NCI-H2081 treated with DMSO at 0.1 percent for 48 hours (cell line): ENCODE measurements around the gene SYTL4.

Experiments used
- DNase-seq: peaks from one replicate; lab custom pipeline; 2025; lab: John Stamatoyannopoulos, UW

Gene SYTL4

DNA sequence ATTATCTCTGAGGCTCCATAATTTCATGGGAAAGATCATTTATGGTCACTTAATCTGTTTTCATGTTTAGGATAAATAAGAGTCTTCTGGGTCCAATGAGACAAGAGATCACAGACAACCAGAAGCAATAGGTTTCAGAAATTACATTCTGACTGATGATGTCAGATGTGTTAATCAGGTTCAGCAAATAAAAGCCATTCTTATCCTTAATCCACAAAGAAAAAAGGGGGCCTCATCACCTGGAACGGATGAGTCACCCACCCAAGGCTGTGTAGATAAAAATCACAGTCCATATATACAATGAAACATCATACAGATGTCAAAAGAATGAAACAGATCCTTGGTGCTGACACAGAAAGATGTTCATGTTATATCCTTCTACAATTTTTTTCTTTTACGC, 36.6 kb downstream of the SYTL4 start:
- no peak for DNase-seq

DNA sequence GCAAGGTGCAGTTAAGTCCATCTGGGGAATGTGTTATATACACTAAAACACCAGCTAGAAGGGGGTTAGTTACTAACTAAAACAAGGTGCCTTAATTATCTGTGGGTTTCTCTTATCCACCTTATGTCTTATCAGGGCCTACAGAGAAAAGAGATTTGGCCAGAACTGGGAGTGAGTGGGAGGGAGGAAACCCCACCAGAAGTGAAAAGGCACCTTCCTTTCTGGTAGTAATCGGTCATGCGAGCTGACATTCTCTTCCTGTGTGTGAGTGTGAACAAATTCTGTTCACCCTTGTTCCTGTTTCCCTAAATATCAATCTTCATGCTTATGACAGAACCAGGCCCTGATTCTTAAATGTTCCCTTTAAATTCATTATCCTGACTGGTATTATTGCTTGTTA, 44.4 kb downstream of the SYTL4 start:
- DNase-seq = no peak

- no peak for DNase-seq
These were observed 44.8 kb downstream of the SYTL4 start for GRCh38 chrX:100687128-100687527.

DNA sequence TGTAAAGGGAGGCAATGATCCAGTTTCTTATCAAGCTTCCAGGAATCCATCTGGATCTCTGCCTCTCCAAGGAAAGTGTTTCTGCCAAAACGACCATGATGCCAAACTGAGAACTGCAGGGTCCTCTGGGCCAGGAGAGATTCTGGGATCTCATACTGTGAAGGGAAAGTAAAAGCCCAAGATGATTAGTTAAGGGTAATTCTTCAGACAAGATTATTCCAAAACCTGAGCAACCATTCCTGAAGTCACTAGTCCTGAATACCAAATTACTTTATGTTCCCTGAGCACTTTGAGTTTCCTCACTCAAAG, 46.0 kb downstream of the SYTL4 start:
- no peak for DNase-seq

GRCh38 chrX:100685284-100685996, 46.5 kb downstream of the SYTL4 start:
- DNase-seq = peak; percentile 18

- no peak for DNase-seq
These were observed 49.0 kb downstream of the SYTL4 start for GRCh38 chrX:100682939-100683338.

GRCh38 chrX:100681599-100681998, 50.3 kb downstream of the SYTL4 start:
- DNase-seq = no peak

GRCh38 chrX:100680756-100681155, 51.2 kb downstream of the SYTL4 start:
- DNase-seq = no peak

DNA sequence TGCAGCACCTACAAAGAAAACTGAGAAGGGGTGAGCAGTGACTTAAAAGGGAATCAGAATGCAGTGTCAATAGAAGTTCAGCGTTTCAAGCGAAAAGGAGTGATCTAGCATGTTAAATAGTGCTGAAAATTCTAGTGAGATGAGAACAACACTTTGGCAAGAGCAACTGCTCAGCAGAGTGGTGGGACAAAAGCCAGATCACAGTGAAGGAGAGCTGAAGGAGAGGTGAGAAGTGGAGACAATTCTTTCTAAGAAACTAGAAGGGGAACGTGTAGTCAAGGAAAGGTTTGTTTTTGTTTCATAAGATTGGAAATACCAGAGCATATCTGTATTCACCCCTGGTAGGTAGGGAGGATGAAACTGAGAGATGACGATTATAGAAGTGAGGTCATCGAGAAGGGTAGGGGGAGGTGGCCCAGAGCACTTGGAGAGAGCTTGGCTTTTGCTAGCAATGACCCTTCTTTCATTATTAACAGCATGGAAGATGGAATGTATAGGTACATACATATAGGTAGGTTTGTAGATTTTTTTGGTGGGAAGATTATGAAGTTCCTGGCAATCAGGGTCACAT, 54.2 kb downstream of the SYTL4 start:
- DNase-seq = no peak

DNA sequence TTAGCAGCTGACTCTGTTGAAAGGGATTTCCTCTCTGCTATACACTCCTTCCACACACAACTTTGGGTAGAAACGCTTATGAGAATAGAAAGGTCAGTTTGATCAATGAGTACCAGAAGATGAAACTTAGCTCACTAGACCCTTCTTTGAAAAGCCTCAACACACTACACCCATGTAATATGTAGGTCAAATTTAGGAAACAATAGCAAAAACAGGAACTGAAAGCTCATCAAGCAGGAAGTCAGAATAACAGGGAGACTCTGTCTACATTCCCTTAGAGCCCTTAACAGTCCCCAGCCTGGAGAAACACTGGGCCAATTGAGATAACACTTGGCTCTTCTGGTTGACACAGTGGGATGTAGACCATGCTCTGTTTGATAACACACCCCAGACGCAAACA, 57.2 kb downstream of the SYTL4 start:
- no peak for DNase-seq

GRCh38 chrX:100673397-100673953, 58.4 kb downstream of the SYTL4 start:
- no peak for DNase-seq

DNA sequence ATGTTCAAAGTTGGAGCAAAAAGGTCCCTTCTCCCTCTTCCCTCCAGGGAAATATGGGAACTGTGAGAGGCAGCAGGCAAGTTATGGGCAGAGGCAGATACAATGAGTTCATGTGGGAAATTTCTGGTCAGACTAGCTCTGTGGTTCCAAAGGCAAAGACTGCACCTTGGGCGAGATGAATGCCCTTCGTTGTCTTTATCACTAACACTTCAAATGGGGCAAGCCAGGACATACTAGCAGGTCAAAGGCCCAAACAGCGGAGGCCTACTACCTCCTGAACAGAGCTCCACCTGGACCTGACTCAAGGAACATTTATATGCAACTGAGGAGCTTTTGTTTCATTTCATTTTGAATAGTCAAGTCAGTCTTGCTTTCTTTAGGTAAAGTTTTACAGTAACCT, 59.0 kb downstream of the SYTL4 start:
- no peak for DNase-seq

DNA sequence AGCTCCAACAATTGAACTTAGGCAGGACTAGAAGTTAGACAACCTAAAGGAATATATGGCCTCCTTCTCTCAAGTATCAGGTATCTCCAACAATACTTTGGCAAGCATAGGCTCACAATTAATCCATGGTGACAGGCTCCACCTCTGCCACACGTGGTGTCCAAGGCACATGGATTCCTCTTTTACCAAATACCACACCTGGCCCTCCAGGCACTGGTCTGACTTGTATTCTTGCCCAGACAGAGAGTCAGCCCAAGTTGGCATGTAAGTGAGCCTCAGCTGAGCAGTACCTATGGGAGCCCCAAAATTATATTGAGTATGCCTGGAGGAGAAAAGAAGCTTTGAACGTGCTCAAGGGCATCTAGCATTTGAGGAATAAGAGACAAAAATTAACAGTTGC, 68.3 kb downstream of the SYTL4 start:
- DNase-seq = no peak

GRCh38 chrX:100662796-100663195, 69.1 kb downstream of the SYTL4 start:
- DNase-seq = no peak

DNA sequence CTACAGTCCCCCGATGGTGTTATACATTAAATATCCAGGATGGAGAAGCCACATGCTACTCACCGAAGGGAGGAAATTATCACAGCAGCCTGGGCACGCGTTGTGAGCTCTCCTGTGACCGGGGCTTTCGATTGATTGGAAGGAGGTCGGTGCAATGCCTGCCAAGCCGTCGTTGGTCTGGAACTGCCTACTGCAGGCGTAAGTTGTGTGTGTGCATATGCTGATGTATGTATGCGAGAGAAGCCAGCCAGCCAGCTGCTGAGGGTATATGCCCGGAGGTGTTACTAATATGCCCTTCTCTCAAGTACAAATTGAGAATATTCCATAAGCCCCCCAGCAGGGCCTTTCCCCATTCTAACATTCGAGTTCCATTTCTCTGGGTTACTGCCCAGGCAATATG, 69.8 kb downstream of the SYTL4 start:
- no peak for DNase-seq

DNA sequence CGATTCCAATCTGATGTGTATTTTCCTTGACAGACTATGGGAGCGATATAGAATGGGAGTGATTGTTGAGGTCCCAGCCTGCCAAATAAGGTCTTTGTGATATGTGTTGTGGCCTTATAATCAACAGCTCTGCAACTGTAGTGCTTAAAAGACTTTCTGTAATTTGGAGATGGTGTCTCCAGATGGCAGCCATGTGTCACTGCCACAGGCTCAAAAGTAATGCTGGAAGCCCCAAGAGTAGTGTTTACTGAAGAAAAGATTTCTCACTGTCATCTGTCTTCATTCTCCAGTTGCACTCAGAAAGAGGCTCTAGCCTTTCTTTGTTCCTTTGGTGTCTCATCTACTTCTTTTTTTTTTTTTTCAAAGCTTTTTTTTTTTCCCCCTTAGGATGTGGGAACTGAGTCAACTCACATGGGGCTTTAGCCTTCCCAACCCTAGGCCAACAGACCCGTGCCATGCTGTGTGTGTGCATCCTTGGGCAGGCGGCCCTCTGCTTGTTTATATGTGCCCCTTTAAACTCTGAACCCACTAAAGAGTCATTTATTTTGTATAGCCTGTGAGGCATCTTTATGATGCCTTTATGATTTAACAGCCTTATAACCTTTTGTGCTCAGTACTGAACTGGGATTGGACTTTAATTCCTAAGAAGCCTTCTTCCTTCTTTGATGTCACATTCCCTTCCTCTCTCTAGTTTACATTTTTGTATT, 72.3 kb downstream of the SYTL4 start:
- DNase-seq = no peak

- DNase-seq = no peak
These were observed 73.0 kb downstream of the SYTL4 start for GRCh38 chrX:100658941-100659381.

DNA sequence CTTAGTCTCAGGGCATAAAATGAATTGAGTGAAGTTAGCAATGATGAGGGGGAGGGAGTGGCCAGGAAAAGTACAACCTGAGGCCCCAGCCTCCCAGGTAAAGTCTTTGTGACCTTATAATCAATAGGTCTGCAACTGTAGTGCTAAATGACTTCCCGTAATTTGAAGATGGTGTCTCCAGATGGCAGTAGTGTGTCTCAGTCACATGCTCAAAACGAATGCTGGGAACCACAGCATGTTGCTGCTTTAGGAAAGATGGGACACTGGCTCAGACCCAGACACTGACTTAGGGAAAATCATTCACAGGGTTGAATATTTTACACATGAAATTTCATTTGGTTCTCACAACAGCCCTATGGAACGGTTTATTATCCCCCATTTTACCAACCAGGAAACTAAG, 77.7 kb downstream of the SYTL4 start:
- no peak for DNase-seq

DNA sequence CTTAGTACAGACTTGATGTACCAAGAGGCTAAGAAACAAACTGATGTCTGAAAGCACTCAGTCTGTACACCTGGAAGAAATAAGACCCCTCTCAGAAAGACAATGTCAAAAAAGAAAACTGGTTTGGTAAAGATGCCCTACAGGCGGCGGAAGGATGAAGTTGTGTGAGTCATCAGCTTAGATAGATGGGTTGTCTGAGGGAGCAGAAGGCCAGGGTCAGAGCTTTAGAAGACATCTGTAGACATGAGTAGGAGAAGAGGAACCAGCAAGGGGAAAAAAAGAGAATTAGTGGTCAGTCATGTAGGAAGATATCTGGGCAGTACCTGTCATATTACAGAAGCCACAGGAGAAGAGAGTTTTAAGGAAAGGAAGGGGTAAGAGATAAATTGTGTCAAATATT, 79.7 kb downstream of the SYTL4 start:
- DNase-seq = no peak

GRCh38 chrX:100650841-100651240, 81.1 kb downstream of the SYTL4 start:
- no peak for DNase-seq

GRCh38 chrX:100649550-100650356, 82.2 kb downstream of the SYTL4 start:
- no peak for DNase-seq
